ENCODE results near the gene NCDN.

DNA sequence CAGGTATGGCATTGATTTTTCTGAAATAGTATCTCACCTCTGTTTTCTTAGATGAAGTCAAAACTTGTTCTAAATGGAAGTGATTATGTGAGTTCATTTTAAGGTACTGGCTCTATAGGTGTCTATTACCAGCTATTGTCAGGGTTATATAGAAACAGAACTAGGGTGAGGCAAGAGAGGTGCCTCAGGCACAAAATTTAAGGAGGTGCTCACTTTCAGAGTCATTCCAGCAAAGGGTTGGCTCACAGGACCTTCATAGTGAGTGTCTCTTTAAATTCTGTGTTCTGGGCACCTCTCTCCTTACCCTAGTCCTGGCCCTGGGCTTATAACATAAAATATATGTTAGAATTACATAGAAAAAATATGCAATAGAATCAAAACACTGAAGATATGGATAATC is 49.7 kb upstream of the NCDN start:
- TF ChIP-seq, protein P1, sequence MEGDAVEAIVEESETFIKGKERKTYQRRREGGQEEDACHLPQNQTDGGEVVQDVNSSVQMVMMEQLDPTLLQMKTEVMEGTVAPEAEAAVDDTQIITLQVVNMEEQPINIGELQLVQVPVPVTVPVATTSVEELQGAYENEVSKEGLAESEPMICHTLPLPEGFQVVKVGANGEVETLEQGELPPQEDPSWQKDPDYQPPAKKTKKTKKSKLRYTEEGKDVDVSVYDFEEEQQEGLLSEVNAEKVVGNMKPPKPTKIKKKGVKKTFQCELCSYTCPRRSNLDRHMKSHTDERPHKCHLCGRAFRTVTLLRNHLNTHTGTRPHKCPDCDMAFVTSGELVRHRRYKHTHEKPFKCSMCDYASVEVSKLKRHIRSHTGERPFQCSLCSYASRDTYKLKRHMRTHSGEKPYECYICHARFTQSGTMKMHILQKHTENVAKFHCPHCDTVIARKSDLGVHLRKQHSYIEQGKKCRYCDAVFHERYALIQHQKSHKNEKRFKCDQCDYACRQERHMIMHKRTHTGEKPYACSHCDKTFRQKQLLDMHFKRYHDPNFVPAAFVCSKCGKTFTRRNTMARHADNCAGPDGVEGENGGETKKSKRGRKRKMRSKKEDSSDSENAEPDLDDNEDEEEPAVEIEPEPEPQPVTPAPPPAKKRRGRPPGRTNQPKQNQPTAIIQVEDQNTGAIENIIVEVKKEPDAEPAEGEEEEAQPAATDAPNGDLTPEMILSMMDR (IDR thresholded peaks at IDR 0.05) = no peak
- TF ChIP-seq CBFB (CRISPR knock-in tag; IDR thresholded peaks at IDR 0.05; ENCODE audit: low read depth) (no peak), ZNF138 (CRISPR knock-in tag; conservative IDR thresholded peaks at IDR 0.05) (no peak), ZNF423 (CRISPR knock-in tag; IDR thresholded peaks at IDR 0.05) (no peak), TEAD4 (CRISPR knock-in tag; IDR thresholded peaks at IDR 0.05) (no peak), ZNF317 (CRISPR knock-in tag; IDR thresholded peaks at IDR 0.05; ENCODE audit: borderline replicate concordance, low read depth) (no peak), KAT7 (CRISPR knock-in tag; IDR thresholded peaks at IDR 0.05; ENCODE audit: borderline replicate concordance) (no peak), NR2C2 (CRISPR knock-in tag; IDR thresholded peaks at IDR 0.05) (no peak), JUN (CRISPR knock-in tag; IDR thresholded peaks at IDR 0.05) (no peak)
- TF ChIP-seq, protein P2, sequence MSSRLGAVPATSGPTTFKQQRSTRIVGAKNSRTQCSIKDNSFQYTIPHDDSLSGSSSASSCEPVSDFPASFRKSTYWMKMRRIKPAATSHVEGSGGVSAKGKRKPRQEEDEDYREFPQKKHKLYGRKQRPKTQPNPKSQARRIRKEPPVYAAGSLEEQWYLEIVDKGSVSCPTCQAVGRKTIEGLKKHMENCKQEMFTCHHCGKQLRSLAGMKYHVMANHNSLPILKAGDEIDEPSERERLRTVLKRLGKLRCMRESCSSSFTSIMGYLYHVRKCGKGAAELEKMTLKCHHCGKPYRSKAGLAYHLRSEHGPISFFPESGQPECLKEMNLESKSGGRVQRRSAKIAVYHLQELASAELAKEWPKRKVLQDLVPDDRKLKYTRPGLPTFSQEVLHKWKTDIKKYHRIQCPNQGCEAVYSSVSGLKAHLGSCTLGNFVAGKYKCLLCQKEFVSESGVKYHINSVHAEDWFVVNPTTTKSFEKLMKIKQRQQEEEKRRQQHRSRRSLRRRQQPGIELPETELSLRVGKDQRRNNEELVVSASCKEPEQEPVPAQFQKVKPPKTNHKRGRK (CRISPR knock-in tag; IDR thresholded peaks at IDR 0.05; ENCODE audit: borderline replicate concordance) = no peak
- TF ChIP-seq, protein P3, sequence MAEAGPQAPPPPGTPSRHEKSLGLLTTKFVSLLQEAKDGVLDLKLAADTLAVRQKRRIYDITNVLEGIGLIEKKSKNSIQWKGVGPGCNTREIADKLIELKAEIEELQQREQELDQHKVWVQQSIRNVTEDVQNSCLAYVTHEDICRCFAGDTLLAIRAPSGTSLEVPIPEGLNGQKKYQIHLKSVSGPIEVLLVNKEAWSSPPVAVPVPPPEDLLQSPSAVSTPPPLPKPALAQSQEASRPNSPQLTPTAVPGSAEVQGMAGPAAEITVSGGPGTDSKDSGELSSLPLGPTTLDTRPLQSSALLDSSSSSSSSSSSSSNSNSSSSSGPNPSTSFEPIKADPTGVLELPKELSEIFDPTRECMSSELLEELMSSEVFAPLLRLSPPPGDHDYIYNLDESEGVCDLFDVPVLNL (CRISPR knock-in tag; IDR thresholded peaks at IDR 0.05; ENCODE audit: borderline replicate concordance, low read depth) = no peak
- TF ChIP-seq, protein P4, sequence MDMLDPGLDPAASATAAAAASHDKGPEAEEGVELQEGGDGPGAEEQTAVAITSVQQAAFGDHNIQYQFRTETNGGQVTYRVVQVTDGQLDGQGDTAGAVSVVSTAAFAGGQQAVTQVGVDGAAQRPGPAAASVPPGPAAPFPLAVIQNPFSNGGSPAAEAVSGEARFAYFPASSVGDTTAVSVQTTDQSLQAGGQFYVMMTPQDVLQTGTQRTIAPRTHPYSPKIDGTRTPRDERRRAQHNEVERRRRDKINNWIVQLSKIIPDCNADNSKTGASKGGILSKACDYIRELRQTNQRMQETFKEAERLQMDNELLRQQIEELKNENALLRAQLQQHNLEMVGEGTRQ (CRISPR knock-in tag; IDR thresholded peaks at IDR 0.05) = no peak

Measured in WTC11 (cell line).